Endothelial cell of umbilical vein (primary cell): ENCODE measurements around the gene CFAP57. TPM values are rescaled to one million over a fixed set of nuclear protein-coding genes. Genes with fewer than 3 reads are reported as not detected.

ENCODE experiments used
- BruUV-seq: library from RNA; stranded (reverse); fragments of 400-500 nt; replicated peaks from 2 replicates; lab custom pipeline; 2021; lab: Mats Ljungman, UMichigan
- CTCF ChIA-PET: fragments of 300-600, 350-600 bp; sonication (Branson Sonifier 250); formaldehyde crosslinking; loops from one replicate; lab custom pipeline; 2021; ENCODE audit warnings: antibody characterized with exemption, inconsistent platforms; lab: Charles Lee
- POLR2A ChIA-PET: fragments of 300-600, 350-600 bp; sonication (Branson Sonifier 250); formaldehyde crosslinking; loops from one replicate; lab custom pipeline; 2021; ENCODE audit warnings: antibody characterized with exemption, inconsistent platforms; lab: Charles Lee
- DNase-seq: peaks from one replicate; pipeline ENCODE4 v3.0.0-alpha.2; 2011; ENCODE audit warnings: low read depth, low spot score
- FAIRE-seq: peaks from 2 replicates; lab custom pipeline; 2011; peaks lifted over from hg19 to GRCh38; lab: Jason Lieb, UNC
- H2AFZ ChIP-seq: 2 replicates; pipeline ENCODE4 v1.6.0; 2012; ENCODE audit warnings: low read depth, low read length, control low read depth, inconsistent platforms
- H3K27ac ChIP-seq: 2 replicates; pipeline ENCODE4 v1.5.1; 2011; ENCODE audit warnings: low read depth, mild to moderate bottlenecking, control low read depth, low read length, moderate library complexity; ENCODE audit not compliant: insufficient read depth
- H3K27me3 ChIP-seq, 2 experiments: 2 replicates each; pipeline versions ENCODE4 v1.6.0 to v1.6.1; 2011; ENCODE audit warnings: low read length in 2 of 2, mixed read lengths in 1 of 2; ENCODE audit not compliant: control insufficient read depth in 2 of 2, insufficient read depth in 2 of 2
- H3K36me3 ChIP-seq, 2 experiments: 2 replicates in 1 of 2; 3 replicates in 1 of 2; pipeline ENCODE4 v1.5.1; 2011; ENCODE audit warnings: low read length in 2 of 2, mild to moderate bottlenecking in 1 of 2, moderate library complexity in 1 of 2; ENCODE audit not compliant: control insufficient read depth in 2 of 2, insufficient read depth in 2 of 2; ENCODE audit errors: extremely low read depth in 1 of 2
- H3K4me1 ChIP-seq: 3 replicates; pipeline ENCODE4 v1.5.1; 2011; ENCODE audit warnings: mild to moderate bottlenecking, low read length; ENCODE audit not compliant: control insufficient read depth, insufficient read depth; ENCODE audit errors: extremely low read depth
- H3K4me2 ChIP-seq: 2 replicates; pipeline ENCODE4 v1.6.1; 2011; ENCODE audit warnings: low read length, control low read depth, mixed read lengths; ENCODE audit not compliant: insufficient read depth
- H3K4me3 ChIP-seq, 3 experiments: fragments of 200-600 bp in 1 of 3; sonication (generic), shearing (Covaris generic) in 1 of 3; replicated peaks in 1 of 3; 2 replicates each; pipeline ENCODE4 v1.5.1; 2011 to 2016; ENCODE audit warnings: control low read depth in 3 of 3, low read length in 3 of 3, mild to moderate bottlenecking in 2 of 3, inconsistent platforms in 1 of 3, low read depth in 1 of 3, moderate library complexity in 1 of 3; ENCODE audit not compliant: insufficient read depth in 1 of 3
- H3K79me2 ChIP-seq: 2 replicates; pipeline ENCODE4 v1.6.0; 2012; ENCODE audit warnings: low read length, inconsistent platforms; ENCODE audit not compliant: control insufficient read depth, insufficient read depth
- H3K9ac ChIP-seq: replicated peaks from 2 replicates; pipeline ENCODE3; 2011; ENCODE audit warnings: low read length, control low read depth; ENCODE audit not compliant: insufficient read depth; ENCODE audit errors: extremely low read depth
- H3K9me1 ChIP-seq: replicated peaks from 3 replicates; pipeline ENCODE4 v1.6.0; 2011; ENCODE audit warnings: mild to moderate bottlenecking, low read length; ENCODE audit not compliant: control insufficient read depth, insufficient read depth; ENCODE audit errors: extremely low read depth
- H3K9me3 ChIP-seq: replicated peaks from 2 replicates; pipeline ENCODE4 v1.5.1; 2012; ENCODE audit warnings: low read length, inconsistent platforms; ENCODE audit not compliant: control insufficient read depth, insufficient read depth
- H4K20me1 ChIP-seq: replicated peaks from 2 replicates; pipeline ENCODE3; 2011; ENCODE audit warnings: mild to moderate bottlenecking, low read length; ENCODE audit not compliant: control insufficient read depth, insufficient read depth; ENCODE audit errors: extremely low read depth
- CTCF ChIP-seq, 2 donors: IDR thresholded peaks; 1 replicate in 1 of 2; 2 replicates in 1 of 2; pipeline ENCODE4 v1.5.1; 2011; ENCODE audit warnings: low read length in 2 of 2, mild to moderate bottlenecking in 2 of 2, moderate library complexity in 2 of 2, control low read depth in 1 of 2, inconsistent platforms in 1 of 2, low read depth in 1 of 2; ENCODE audit not compliant: insufficient read depth in 1 of 2; ENCODE audit errors: extremely low read depth in 1 of 2
- EZH2 ChIP-seq: IDR thresholded peaks from 2 replicates; pipeline ENCODE4 v1.6.1; 2012; ENCODE audit warnings: borderline replicate concordance, low read depth, mild to moderate bottlenecking, moderate library complexity, low read length, inconsistent platforms; ENCODE audit not compliant: severe bottlenecking
- FOS ChIP-seq: IDR thresholded peaks from 2 replicates; pipeline ENCODE4 v1.6.1; 2011; ENCODE audit warnings: mild to moderate bottlenecking, low read length, moderate library complexity, borderline replicate concordance; ENCODE audit not compliant: insufficient read depth
- GATA2 ChIP-seq: IDR thresholded peaks from 2 replicates; pipeline ENCODE4 v1.7.0; 2011; ENCODE audit warnings: low read depth, mild to moderate bottlenecking, moderate library complexity, mixed read lengths, low read length; ENCODE audit not compliant: insufficient read length, insufficient read depth
- JUN ChIP-seq: IDR thresholded peaks from 2 replicates; pipeline ENCODE4 v1.6.1; 2011; ENCODE audit warnings: borderline replicate concordance, low read depth; ENCODE audit not compliant: insufficient read length, insufficient read depth
- MAX ChIP-seq: IDR thresholded peaks from 2 replicates; pipeline ENCODE4 v1.6.1; 2011; ENCODE audit not compliant: insufficient read depth, insufficient read length
- MYC ChIP-seq: IDR thresholded peaks from one replicate; pipeline ENCODE4 v1.6.1; 2011; ENCODE audit warnings: mild to moderate bottlenecking, low read depth, low read length
- POLR2A ChIP-seq: IDR thresholded peaks from 2 replicates; pipeline ENCODE4 v1.6.1; 2012; ENCODE audit warnings: low read depth, mild to moderate bottlenecking, control low read depth, low read length
- POLR2AphosphoS5 ChIP-seq: IDR thresholded peaks from 2 replicates; pipeline ENCODE4 v1.6.1; 2012; ENCODE audit warnings: low read depth, mild to moderate bottlenecking, control low read depth, low read length, moderate library complexity; ENCODE audit not compliant: insufficient read depth
- dilution Hi-C: fragments of 300-500 bp; cut with MboI; formaldehyde crosslinking; loops from one replicate; pipeline ENCODE4 v1.15.0; 2019; ENCODE audit warnings: low sequenced_read_pairs; ENCODE audit not compliant: extremely low pct_ligation_motif_present
- intact Hi-C: fragments of 100-400 bp; cut with micrococcal nuclease; formaldehyde crosslinking; loops from one replicate; pipeline ENCODE4 v1.10.0; 2022
- polyA plus RNA-seq, 4 experiments: library from polyadenylated mRNA; depleted of rRNA in 3 of 4; stranded (reverse) in 3 of 4; unstranded in 1 of 4; fragments of >200 nt; gene quantifications; 2 replicates each; pipeline versions ENCODE4 v1.2.1 to v1.2.3, GENCODE V29; 2011 to 2012; ENCODE audit warnings: missing spikeins in 1 of 4
- total RNA-seq: library from RNA; stranded (reverse); gene quantifications from 2 replicates; pipeline ENCODE4 v1.2.3, GENCODE V29; 2021

The CFAP57 gene
- total and polyA plus RNA-seq, 2 donors (not counting 3 experiments of a cell fraction or from before 2014, with no cell fraction given): 0.88 to 0.91 TPM

- POLR2A ChIA-PET: no interaction called here
- CTCF ChIA-PET: no interaction called here
- intact Hi-C loops: no loop called here
Measured at GRCh38 chr1:43222879-43223278, 50.7 kb downstream of the CFAP57 start.

More at GRCh38 chr1:43222879-43223278, 50.7 kb downstream of the CFAP57 start:
- Histone ChIP-seq H3K27me3 (no peaks in the 10 kb centered on the region), H3K9me3 (no peaks in the 10 kb centered on the region), H2AFZ (no peak overlapping the region), H3K27ac (no peak overlapping the region), H3K4me1 (no peaks in the 10 kb centered on the region), H3K4me2 (no peak overlapping the region), H3K4me3 (no peak overlapping the region), H4K20me1 (no peaks in the 10 kb centered on the region), H3K9ac (no peak overlapping the region), H3K9me1 (no peaks in the 10 kb centered on the region), H3K79me2 (no peaks in the 10 kb centered on the region), H3K36me3 (no peaks in the 10 kb centered on the region)
- no peak for TF ChIP-seq CTCF (IDR thresholded peaks at IDR 0.05; ENCODE audit: extremely low read depth in 1 of 2, insufficient read depth in 1 of 2, low read depth in 1 of 2, low read length in 2 of 2)
- no peak for TF ChIP-seq POLR2A
- no peak for TF ChIP-seq POLR2AphosphoS5
- TF ChIP-seq MAX: no peak
- TF ChIP-seq MYC: no peak
- no peak for TF ChIP-seq EZH2
- no peak for TF ChIP-seq GATA2
- TF ChIP-seq JUN: no peak
- TF ChIP-seq FOS: no peak
- no TSS peak for BruUV-seq
- DNase-seq (no peak), FAIRE-seq (no peak)
- dilution Hi-C loops: no loop called here
